Measurements from ENCODE around the gene KCNJ4.

The KCNJ4 gene

GRCh38 chr22:38451864-38452263 is 3.1 kb downstream of the KCNJ4 start:
- DNase-seq: no peak

DNA sequence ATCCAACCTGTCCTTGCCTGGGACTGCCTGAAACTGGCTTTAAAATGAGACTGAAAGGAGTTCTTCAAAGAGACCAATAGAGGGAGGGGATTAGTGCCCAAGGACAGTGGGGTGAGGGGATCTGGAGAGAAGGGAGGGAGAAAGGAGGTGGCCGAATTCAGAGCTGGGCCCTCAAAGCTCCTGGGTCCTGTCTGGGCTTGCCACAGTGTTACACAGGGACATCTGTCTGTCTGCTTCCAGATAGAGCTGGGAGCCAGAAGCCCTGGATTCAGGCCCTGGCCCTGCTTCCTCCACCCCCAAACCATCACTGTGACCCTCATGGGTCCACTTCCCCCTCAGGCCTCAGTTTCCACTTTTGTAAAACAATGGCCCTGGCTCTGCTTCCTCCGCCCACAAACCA is 3.6 kb downstream of the KCNJ4 start:
- DNase-seq: no peak

DNA sequence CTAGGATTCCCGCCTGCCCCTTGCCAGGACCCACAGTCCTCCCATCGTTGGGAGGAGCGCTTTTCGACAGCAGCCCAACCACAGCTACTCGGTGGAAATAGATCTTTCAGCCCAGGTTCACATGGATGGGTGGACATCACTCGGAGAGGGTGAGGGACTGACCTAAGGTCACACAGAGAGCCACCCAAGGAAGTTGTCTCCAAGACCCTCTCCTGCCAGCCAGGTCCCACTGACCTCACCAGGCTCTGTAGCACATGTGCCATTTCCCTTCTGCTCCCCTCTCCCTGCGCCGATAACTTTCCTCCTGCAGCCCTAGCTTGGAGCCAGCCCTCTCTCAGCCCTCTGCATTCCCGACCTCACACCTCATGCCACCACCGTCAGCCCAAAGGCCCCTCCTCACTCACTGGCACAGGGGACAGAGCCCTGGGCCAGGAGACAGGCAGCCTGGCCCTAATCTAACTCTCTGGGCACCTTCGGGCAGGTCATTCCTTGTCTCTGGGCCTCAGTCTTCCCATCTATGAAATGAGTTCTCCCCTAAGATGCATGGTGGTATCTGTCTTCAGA is 4.7 kb downstream of the KCNJ4 start:
- no peak for DNase-seq

DNA sequence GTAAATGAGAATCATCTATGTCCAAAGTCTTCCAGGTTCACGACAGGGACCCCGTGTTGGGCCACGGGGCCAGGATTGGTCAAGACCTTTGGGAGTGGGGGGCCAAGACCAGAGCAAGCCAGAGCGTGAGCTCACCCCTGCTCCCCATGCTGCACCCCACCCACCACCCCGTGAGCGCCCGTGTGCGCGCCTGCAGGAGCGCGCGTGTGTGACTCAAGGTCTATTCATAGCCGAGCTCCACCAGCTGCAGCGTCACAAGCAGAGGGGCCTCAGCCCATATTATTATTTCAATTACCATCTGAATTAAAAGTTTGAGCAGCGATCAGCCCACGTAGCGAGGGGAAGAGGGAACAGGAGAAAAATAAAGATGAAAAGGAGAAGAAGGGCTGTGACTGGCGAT is 5.2 kb downstream of the KCNJ4 start:
- no peak for DNase-seq

DNA sequence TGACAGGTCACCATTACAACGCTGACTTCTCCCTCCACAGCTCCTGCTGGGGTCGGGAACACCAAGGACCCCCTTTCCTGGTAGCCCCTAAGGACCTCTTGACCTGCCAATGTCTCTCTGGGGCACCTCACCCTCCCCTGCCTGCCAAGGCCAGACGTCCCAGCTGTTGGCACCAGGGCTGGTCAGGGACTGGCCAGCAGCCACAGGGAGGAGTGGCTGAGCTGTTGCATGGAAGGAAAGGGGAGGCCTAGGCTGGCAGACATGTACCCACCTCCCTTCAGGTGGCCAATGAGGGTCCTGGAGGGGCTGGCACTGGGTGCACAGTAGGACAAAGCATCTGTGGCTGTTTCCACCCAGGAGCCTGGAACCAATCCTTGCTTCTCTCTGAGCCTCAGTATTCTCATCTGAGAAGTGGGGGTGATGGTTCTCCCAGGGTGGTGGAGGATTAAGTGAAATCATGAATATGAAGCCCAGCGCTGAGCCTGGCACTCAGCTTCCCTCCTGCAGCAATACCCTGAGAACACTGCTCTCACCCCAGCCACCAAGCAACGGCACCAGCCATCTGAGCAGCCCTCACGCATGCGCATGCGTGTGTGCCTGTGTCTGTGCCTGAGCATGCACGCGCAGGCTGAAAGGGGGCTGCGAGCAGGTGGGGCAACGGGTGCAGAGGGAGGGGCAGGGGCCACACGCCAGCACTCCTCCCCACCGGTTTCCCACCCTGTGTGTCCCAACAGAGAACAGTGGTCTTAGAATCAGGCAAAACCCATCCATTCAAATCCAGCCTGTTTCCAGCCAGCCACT is 5.9 kb downstream of the KCNJ4 start:
- no peak for DNase-seq

DNA sequence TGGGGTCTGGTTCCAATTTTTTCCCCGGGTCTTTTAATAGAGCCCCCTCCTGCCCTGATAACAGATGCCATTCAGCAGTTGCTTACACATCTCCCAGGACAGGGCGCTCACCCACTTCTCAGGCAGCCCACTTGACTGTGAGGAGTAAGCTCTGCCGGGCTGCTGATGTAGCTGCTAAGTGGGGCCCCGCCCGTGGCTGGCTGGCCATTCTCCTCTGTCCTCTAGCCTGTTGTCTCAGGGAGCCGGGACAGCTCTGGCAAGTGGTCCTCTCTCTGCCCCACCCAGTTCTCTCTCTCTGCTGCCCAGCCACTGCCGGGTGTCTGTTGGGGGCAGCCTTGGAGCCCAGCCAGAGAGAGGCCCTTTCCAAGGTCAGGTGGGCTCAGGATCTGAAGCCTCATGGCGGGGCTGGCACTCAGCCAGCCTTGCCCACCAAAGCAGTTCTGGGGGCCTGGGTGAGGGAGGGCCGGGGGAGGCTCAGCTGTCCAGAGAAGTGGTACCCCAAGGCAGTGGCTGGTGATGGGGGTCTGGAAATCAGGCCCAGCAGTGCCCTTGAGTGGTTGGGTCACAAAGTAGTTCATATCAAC is 8.9 kb downstream of the KCNJ4 start:
- no peak for DNase-seq

DNA sequence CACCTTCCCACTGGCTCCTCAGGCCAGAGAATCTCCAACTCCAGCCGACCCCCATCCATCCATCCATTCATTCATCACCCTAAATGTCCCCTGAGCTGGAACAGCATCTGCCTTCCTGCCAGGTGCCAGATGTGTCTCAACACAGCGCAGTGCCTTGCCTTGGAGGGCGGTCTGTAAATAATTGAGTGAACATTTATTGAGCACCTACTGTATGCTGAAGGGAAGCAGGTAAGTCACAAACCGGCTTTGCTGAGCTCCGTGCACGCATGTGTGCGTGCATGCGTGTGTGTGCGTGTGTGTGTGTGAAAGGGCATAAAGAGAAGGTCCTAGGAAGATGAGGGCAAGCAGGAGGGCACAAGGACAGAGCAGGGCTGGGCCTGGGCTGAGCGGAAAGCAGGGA is 10.2 kb downstream of the KCNJ4 start:
- DNase-seq: no peak

GRCh38 chr22:38443628-38444521 is 11.1 kb downstream of the KCNJ4 start:
- DNase-seq: no peak

DNA sequence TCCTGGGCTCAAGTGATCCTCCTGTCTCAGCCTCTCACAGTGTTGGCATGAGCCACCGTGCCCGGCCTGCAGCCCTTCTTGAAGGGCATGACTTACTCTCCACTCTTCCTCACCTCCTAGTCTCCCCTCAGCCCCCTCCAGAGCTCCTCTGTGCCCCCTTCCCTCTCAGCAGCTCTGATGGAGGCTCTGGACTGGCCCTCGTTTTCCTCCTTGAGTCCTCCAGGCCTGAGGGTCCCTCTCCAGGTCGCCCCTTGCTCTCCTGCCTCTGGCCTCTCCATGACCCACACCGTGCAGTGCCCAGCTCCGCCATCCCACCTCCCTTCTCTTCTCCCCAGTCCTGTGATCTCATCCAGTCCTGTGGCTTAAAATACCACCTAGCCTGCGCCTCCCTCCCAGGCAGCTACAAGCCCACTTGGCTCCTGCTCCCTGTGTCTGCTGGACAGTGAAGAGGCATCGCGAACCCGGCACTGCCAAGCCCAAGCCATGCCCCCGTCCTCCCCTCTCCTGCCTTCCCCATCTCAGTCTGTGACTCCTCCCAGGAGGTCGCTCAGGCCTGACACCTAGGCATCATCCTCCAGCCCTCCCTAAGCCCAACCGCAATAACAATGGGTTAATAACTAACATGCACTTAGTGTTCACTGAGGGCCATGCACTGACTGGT is 11.9 kb downstream of the KCNJ4 start:
- no peak for DNase-seq

DNA sequence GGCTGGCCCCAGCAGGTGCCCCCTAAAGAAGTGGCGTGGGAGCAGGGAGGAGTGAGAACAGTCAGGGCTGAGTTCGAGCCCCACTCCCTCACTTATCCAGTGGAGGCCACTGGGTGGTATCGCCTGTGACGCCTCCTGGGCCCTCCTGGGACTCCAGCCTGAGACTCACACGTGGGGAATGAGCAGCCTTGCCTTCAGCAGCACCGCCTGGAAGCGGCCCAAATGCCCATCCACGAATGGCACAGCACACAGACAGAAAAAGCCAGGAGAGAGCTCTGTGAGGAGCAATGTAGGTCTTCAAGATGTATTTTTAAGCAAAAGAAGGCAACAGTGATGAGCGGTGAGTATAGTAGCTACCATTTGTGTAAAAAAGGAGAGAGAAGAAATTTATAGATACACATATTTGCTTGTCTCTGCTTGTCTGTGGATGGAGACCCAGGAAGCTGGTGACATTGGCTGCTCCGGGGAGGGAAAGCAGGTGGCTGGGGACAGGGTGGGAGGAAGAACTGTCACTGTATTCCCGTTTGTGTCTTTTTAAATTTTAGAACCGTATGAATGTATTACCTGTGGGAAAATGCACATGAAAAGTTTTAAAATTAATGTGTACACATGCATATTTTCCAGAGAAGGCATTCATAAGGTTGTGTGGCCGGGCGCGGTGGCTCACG is 13.2 kb downstream of the KCNJ4 start:
- no peak for DNase-seq

- DNase-seq: no peak
Measured at GRCh38 chr22:38440747-38441350, 14.2 kb downstream of the KCNJ4 start.

DNA sequence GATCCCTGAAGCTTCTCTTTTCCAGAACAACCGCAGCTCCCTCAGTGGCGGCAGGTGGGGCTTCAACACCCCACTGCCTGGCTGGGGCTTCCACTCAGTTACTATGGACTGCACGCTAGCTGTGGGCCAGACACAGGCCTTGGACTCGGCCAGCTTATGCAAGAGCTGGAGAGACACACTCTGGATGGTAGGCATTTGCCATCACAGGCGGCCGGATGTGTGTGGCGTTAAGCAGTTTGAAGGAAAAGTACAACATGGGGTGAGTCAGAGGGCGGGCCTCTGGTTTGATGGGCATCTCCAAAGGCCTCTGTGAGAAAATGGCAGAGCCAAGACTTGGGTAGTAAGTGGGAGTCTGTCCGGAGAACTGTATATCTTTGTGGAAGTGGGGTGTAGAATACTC is 17.6 kb downstream of the KCNJ4 start:
- no peak for DNase-seq

GRCh38 chr22:38436629-38437395 is 18.2 kb downstream of the KCNJ4 start:
- no peak for DNase-seq

- DNase-seq: no peak
Measured at GRCh38 chr22:38435965-38436364, 19.0 kb downstream of the KCNJ4 start.

DNA sequence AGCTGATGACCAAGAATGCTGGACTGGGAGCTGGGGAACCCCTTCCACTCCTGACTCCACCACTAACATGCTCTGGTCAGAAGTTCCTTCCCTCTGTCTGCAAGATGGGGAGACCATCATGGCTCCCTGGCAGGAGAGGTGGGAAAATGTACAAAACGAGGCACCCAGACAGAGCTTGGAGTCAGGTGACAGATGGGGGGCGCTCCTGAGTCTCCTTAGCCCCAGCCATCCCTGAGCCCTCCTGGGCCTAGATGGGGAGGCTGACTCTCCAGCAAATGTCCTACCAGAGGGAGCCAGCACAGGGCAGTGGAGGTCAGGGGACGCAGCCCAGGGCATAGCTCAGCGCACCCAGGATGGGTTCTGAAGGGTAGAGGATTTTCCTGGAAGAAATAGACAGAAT is 20.0 kb downstream of the KCNJ4 start:
- DNase-seq: no peak

DNA sequence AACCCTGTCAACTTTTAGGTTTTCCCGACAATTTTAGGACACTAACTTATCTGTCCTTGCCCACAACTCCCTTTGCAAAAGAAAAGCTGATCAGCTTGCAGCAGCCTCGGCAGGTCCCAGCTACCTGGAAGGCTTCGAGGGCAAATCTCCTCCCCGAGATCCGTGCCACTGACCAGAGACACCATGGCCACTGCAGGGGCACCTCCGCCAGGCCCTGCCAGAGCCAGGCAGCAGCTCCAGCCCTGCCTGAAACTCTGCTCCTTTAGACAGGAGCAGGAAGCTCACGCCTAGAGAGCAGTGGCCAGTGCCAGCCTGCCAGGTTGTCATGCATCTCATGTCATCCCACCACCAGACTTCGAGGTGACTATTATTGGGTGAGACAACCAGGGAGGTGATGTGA is 21.1 kb downstream of the KCNJ4 start:
- DNase-seq: no peak

DNA sequence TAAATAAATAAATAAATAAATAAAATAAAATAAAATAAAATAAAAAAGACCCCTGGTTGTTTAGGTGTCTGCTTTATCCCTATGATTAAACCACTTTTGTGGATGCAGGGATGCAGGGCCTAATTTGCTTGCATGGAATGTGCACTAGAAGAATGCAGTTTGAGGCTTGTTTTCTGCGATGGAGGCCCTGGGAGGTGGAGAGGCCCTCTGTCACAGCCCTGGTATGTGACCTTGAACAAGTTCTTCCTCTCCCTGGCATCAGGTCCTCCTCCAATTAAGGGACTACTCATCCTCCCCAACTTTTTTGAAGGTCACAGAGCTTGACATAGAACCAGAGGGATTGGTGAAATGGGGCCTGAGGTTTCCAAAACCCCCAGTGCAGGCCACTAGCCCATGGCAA is 22.7 kb downstream of the KCNJ4 start:
- DNase-seq: no peak

DNA sequence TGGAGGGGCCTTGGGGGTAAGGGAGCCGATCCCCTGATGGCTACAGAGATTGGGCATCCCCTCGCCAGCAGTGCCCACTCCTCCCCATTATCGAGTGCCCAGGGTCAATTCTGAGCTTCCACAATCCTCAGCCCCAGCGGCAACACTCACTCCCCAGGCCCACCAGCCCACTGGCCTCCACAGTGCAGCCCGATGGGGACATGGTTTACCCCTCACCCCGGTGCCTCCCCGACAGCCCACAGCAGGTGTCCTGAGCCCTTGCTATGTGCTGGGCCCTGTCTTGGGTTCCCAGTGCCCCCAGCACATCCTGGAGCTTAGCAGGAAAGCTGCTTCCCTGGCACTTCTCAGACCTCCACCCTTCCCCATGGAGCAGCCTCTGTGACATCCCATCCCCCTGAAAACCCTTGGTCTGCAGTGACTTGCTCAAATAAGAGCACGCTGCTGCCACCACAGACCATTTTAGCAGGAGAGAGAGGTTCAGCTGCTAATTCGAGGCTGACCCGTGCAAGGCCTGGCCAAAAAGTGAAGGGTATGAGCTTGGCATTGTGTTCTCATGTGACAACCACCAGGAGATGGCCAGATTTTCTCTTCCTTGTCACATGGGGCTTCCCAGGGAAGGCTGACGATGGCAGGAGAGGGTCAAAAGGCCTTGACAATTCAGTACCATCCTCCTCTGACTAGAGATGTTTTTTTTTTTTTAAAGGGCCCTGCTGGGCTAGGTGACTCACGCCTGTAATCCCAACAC is 23.6 kb downstream of the KCNJ4 start:
- DNase-seq: no peak

- no peak for DNase-seq
Measured at GRCh38 chr22:38429499-38430068, 25.4 kb downstream of the KCNJ4 start.

DNA sequence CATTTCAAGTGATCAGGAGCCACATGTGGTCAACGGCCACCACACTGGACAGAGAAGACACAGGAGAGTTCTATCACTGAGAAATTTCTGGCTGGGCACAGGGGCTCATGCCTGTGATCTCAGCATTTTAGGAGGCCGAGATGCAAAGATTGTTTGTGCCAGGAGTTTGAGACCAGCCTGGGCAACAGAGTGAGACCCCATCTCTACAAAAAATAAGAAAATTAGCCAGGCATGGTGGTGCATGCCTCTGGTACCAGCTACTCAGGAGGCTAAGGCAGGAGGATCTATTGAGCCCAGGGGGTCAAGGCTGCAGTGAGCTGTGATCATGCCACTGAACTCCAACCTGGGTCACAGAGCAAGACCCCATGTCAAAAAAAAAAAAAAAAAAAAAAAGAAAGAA is 26.3 kb downstream of the KCNJ4 start:
- no peak for DNase-seq
